Upper lobe of left lung (tissue), 6 donors: ENCODE measurements around the gene HSD17B11. TPM values are rescaled to one million over a fixed set of nuclear protein-coding genes. Genes with fewer than 3 reads are reported as not detected.
A peak's percentile ranks its signal among the peaks of the same experiment; 100 is the strongest.
"Not testable (repeated sequence)": the region's sequence is repeated elsewhere in the genome, so short reads cannot be mapped to it uniquely, and the experiment has no call there.

Experiments used
- ATAC-seq, 2 donors: fragments of 200-7000 bp; cut with Tn5 transposase; one replicate each; pipeline ENCODE4 v1.9.1; 2022; ENCODE audit warnings: mild to moderate bottlenecking in 2 of 2, moderate library complexity in 2 of 2; ENCODE audit not compliant: low FRiP score in 2 of 2
- DNase-seq, 2 donors: peaks; one replicate each; pipeline ENCODE4 v3.0.0-alpha.2; 2019 to 2020
- H3K27ac ChIP-seq, 4 donors: fragments of 200-600 bp; sonication (generic); one replicate each; pipeline ENCODE4 v1.5.1; 2016 to 2019
- H3K27me3 ChIP-seq, 4 donors: fragments of 200-600 bp; sonication (generic); one replicate each; pipeline ENCODE4 v1.5.1; 2017 to 2019
- H3K36me3 ChIP-seq, 4 donors: fragments of 200-600 bp; sonication (generic); one replicate each; pipeline ENCODE4 v1.5.1; 2016 to 2019
- H3K4me1 ChIP-seq, 4 donors: fragments of 200-600 bp; sonication (generic); one replicate each; pipeline ENCODE4 v1.5.1; 2018 to 2019
- H3K4me3 ChIP-seq, 4 donors: fragments of 200-600 bp; sonication (generic); one replicate each; pipeline ENCODE4 v1.5.1; 2017 to 2019; ENCODE audit warnings: mild to moderate bottlenecking in 2 of 4, moderate library complexity in 1 of 4
- H3K9me3 ChIP-seq, 4 donors: fragments of 200-600 bp; sonication (generic); one replicate each; pipeline ENCODE4 v1.5.1; 2018 to 2019
- EP300 ChIP-seq, 4 donors: sonication (generic); formaldehyde crosslinking; IDR thresholded peaks; one replicate each; pipeline ENCODE4 v1.5.1; 2017; ENCODE audit warnings: antibody characterized with exemption in 4 of 4, control low read depth in 2 of 4
- POLR2A ChIP-seq, 4 donors: fragments of 450-650 bp; IDR thresholded peaks; one replicate each; pipeline ENCODE4 v1.5.1; 2016 to 2017; ENCODE audit warnings: antibody characterized with exemption in 4 of 4, mild to moderate bottlenecking in 2 of 4
- POLR2AphosphoS5 ChIP-seq, 2 donors: sonication (generic); formaldehyde crosslinking; IDR thresholded peaks; one replicate each; pipeline ENCODE4 v1.5.1; 2017; ENCODE audit warnings: antibody characterized with exemption in 2 of 2
- WGBS, 2 donors: methylation state at CpG; one replicate each; pipeline ENCODE4 v1.1.5; 2017 to 2018; 5-methylcytosine and 5-hydroxymethylcytosine counted together
- total RNA-seq, 6 donors: library from RNA; depleted of rRNA in 4 of 6; stranded (reverse); fragments of >200 nt in 4 of 6; gene quantifications; one replicate each; pipeline versions ENCODE4 v1.1.0 to v1.2.1, GENCODE V29; 2016 to 2021
- TF ChIP-seq, protein P1 (sequence below), 6 experiments: fragments of 450-650 bp in 4 of 6; fragments of 200-600 bp in 2 of 6; sonication (generic) in 2 of 6; IDR thresholded peaks; one replicate each; pipeline ENCODE4 v1.5.1; 2016 to 2019; ENCODE audit warnings: antibody characterized with exemption in 6 of 6
- donor health status: DM: no; HTN: no; CAD: no; lungs with moderate emphysema.
- donor health status: DM: no; HTN: yes; CAD: no; lungs with severe emphysema.

Gene HSD17B11
- total RNA-seq, 6 donors from 2014 or later = 24.4 to 166 (median 93.2) TPM

DNA sequence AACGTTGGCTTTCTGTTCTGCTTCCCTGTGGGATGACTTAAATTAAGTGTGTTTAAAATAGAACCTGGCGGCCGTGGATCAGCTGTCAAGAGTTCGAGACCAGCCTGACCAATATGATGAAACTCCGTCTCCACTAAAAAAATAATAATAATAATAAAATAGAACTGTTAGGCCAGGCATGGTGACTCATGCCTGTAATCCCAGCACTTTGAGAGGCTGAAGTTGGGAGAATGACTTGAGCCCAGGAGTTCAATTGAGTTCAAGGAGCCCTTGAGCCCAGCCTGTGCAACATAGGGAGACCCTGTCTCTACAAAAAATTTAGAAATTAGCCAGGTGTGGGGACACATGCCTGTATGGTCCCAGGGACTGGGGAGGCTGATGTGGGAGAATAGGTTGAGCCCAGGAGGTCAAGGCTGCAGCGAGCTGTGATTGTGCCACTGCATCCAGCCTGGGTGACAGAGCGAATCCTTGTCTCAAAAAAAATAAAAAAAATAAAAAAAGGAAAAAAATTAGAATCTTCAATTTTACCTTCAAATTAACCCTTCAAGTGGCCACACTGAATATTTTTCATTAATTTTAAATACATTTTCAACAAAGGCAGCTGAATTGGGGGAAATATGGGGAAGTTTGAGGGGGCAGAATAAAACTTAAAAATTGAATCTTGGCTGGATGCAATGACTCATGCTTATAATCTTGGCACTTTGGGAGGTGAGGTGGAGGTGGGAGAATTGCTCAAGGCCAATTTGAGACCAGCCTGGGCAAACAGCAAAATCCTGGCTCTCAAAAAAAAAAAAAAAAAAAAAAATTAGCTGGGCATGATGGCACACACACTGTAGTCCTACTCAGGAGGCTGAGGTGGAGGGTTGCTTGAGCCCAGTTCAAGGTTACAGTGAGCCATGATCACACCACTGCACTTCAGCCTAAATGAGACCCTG is 36.6 kb downstream of the HSD17B11 start:
- Histone ChIP-seq H3K27me3 (no peaks in the 10 kb centered on the region), H3K36me3 (peaks cover 0 to 45% (median 2%) of the 10 kb centered on the region in 4 donors), H3K4me1 (peaks cover 4 to 14% (median 11%) of the 10 kb centered on the region in 4 donors), H3K4me3 (no peak overlapping the region), H3K9me3 (no peaks in the 10 kb centered on the region), H3K27ac (peak overlapping the region in 3 of 4 donors; percentile 13 to 56 (median 50))
- TF ChIP-seq POLR2AphosphoS5 (IDR thresholded peaks at IDR 0.05) = no peak
- no peak for TF ChIP-seq EP300 (IDR thresholded peaks at IDR 0.05)
- TF ChIP-seq, protein P1, sequence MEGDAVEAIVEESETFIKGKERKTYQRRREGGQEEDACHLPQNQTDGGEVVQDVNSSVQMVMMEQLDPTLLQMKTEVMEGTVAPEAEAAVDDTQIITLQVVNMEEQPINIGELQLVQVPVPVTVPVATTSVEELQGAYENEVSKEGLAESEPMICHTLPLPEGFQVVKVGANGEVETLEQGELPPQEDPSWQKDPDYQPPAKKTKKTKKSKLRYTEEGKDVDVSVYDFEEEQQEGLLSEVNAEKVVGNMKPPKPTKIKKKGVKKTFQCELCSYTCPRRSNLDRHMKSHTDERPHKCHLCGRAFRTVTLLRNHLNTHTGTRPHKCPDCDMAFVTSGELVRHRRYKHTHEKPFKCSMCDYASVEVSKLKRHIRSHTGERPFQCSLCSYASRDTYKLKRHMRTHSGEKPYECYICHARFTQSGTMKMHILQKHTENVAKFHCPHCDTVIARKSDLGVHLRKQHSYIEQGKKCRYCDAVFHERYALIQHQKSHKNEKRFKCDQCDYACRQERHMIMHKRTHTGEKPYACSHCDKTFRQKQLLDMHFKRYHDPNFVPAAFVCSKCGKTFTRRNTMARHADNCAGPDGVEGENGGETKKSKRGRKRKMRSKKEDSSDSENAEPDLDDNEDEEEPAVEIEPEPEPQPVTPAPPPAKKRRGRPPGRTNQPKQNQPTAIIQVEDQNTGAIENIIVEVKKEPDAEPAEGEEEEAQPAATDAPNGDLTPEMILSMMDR (IDR thresholded peaks at IDR 0.05) = no peak
- no peak for TF ChIP-seq POLR2A (IDR thresholded peaks at IDR 0.05)
- ATAC-seq = peak in 1 of 2 donors; percentile 23
- 56 to 60% methylated on average over 7 of the region's 7 CpGs for WGBS, 2 donors
- DNase-seq = peak in 1 of 2 donors; percentile 57

GRCh38 chr4:87353592-87353991 is 37.4 kb downstream of the HSD17B11 start:
- ATAC-seq (peak; percentile 65 to 81), DNase-seq (peak in 1 of 2 donors; percentile 37)
- Histone ChIP-seq H3K4me1 (peaks cover 4 to 14% (median 9%) of the 10 kb centered on the region in 4 donors), H3K9me3 (no peaks in the 10 kb centered on the region), H3K27ac (peak overlapping the region; percentile 1 to 56 (median 32)), H3K27me3 (no peaks in the 10 kb centered on the region), H3K4me3 (no peak overlapping the region), H3K36me3 (peaks cover 0 to 37% (median 2%) of the 10 kb centered on the region in 4 donors)
- WGBS, 2 donors = 43 to 46% methylated on average over 3 of the region's 3 CpGs
- TF ChIP-seq POLR2A (IDR thresholded peaks at IDR 0.05) (no peak), POLR2AphosphoS5 (IDR thresholded peaks at IDR 0.05) (no peak), EP300 (IDR thresholded peaks at IDR 0.05) (no peak)
- TF ChIP-seq, protein P1 (IDR thresholded peaks at IDR 0.05) = peak in 5 of 6 experiments; percentile 40 to 55 (median 51)

DNA sequence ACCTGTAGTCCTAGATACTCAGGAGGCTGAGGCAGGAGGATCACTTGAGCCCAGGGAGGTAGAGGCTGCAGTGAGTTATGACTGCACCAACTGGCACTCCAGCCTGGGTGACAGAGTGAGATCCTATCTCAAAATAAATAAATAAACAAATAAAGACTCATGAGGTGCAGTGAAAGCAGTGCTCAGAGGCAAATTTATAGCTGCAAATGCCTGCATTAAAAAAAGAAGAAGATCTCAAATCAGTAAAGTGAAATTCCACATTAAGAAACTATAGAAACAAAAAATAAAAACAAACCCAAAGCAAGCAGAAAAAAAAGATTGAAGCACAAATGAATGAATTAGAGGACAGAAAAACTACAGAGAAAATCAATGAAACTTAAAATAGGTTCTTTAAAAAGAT is 45.8 kb downstream of the HSD17B11 start:
- TF ChIP-seq POLR2AphosphoS5 (IDR thresholded peaks at IDR 0.05) = no peak
- no peak for TF ChIP-seq EP300 (IDR thresholded peaks at IDR 0.05)
- TF ChIP-seq POLR2A (IDR thresholded peaks at IDR 0.05) = no peak
- TF ChIP-seq, protein P1 (IDR thresholded peaks at IDR 0.05) = no peak
- Histone ChIP-seq H3K4me3 (no peak overlapping the region), H3K9me3 (peaks cover 0 to 17% (median 7%) of the 10 kb centered on the region in 4 donors), H3K36me3 (peaks cover 5 to 40% (median 15%) of the 10 kb centered on the region in 4 donors), H3K27me3 (no peaks in the 10 kb centered on the region), H3K4me1 (peaks cover 0 to 3% (median 0%) of the 10 kb centered on the region in 4 donors), H3K27ac (no peak overlapping the region)
- DNase-seq (no peak), ATAC-seq (no peak)

- H3K4me3 ChIP-seq = no peak overlapping the region
- 85 to 97% methylated on average over 3 of the region's 3 CpGs for WGBS, 2 donors
- no peaks in the 10 kb centered on the region for H3K27me3 ChIP-seq
- TF ChIP-seq EP300 (IDR thresholded peaks at IDR 0.05) (no peak), POLR2A (IDR thresholded peaks at IDR 0.05) (no peak), POLR2AphosphoS5 (IDR thresholded peaks at IDR 0.05) (no peak)
- TF ChIP-seq, protein P1 (IDR thresholded peaks at IDR 0.05) = no peak
- DNase-seq = no peak
- peaks cover 9 to 63% (median 32%) of the 10 kb centered on the region in 4 donors for H3K36me3 ChIP-seq
- peak overlapping the region in 1 of 4 donors; percentile 17 for H3K27ac ChIP-seq
- peaks cover 0 to 3% (median 0%) of the 10 kb centered on the region in 4 donors for H3K4me1 ChIP-seq
- H3K9me3 ChIP-seq = peaks cover 0 to 17% (median 7%) of the 10 kb centered on the region in 4 donors
- ATAC-seq = no peak
Measured at GRCh38 chr4:87342872-87343271, 48.1 kb downstream of the HSD17B11 start.

DNA sequence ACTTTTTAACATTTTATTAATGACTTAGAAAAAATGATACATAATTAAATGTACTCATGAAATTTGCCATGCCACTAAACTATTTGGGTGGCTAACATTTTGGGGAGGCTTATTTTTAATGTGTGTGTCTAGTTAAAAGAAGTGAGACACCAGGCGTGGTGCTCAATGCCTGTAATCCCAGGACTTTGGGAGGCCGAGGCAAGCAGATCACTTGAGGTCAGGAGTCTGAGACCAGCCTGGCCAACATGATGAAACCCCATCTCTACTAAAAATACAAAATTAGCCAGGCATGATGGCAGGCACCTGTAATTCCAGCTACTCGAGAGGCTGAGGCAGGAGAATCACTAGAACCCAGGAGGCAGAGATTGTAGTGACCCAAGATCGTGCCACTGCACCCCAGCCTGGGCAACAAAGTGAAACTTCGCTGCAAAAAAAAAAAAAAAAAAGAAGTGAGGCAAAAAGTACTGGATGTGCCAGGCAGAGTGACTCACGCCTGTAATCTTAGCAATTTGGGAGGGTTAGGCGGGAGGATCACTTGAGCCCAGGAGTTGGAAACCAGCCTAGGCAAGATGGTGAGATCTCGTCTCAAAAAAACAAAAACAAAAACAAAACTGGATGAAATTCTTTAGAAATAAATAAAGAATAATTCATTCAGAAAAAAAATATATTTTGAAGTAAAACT is 48.9 kb downstream of the HSD17B11 start:
- 86 to 87% methylated on average over 8 of the region's 8 CpGs for WGBS, 2 donors
- H3K4me3 ChIP-seq, H3K27me3 ChIP-seq, H3K4me1 ChIP-seq: not testable (repeated sequence)
- H3K9me3 ChIP-seq = peaks cover 0 to 17% (median 7%) of the 10 kb centered on the region in 4 donors
- DNase-seq (peak in 1 of 2 donors; percentile 35), ATAC-seq (peak in 1 of 2 donors; percentile 70)
- H3K36me3 ChIP-seq = peaks cover 10 to 71% (median 36%) of the 10 kb centered on the region in 4 donors
- peak overlapping the region in 3 of 4 donors; percentile 16 to 24 (median 17) for H3K27ac ChIP-seq
